SK-N-MC (cell line): ENCODE data around the gene IGF2BP2.
"Not testable (repeated sequence)": the region's sequence is repeated elsewhere in the genome, so short reads cannot be mapped to it uniquely, and the experiment has no call there.

Experiments used
- EZH2 ChIP-seq: fragments of 200-600 bp; sonication (generic); IDR thresholded peaks from one replicate; pipeline ENCODE4 v1.6.1; 2017; ENCODE audit warnings: antibody characterized with exemption
- FOXP2 ChIP-seq: optimal IDR thresholded peaks from 2 replicates; pipeline ENCODE3; 2011; ENCODE audit warnings: mild to moderate bottlenecking, moderate library complexity; ENCODE audit not compliant: insufficient read depth; ENCODE audit errors: extremely low read length, control extremely low read depth
- POLR2AphosphoS5 ChIP-seq: IDR thresholded peaks from 2 replicates; pipeline ENCODE4 v1.6.1; 2012; ENCODE audit warnings: mild to moderate bottlenecking, low read depth, low read length, borderline replicate concordance

DNA sequence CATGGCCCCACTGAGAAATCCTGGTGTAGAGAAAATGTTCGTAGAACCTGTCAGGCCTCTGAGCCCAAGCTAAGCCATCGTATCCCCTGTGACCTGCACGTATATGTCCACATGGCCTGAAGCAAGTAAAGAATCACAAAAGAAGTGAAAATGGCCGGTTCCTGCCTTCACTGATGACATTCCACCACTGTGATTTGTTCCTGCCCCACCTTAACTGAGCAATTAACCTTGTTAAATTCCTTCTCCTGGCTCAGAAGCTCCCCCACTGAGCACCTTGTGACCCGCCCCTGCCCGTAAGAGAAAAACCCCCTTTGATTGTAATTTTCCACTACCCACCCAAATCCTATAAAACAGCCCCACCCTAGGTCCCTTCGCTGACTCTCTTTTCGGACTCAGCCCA, 38.6 kb downstream of the IGF2BP2 start:
- not testable (repeated sequence) for TF ChIP-seq EZH2, POLR2AphosphoS5, FOXP2
